GM18867 (cell line): ENCODE results near the gene CDH23.

Experiments
- ATAC-seq: cut with Tn5 transposase; IDR thresholded peaks from one replicate; pipeline ENCODE4 v1.9.1; 2021; ENCODE audit warnings: mild to moderate bottlenecking, moderate library complexity; ENCODE audit not compliant: unreplicated experiment

CDH23 gene

DNA sequence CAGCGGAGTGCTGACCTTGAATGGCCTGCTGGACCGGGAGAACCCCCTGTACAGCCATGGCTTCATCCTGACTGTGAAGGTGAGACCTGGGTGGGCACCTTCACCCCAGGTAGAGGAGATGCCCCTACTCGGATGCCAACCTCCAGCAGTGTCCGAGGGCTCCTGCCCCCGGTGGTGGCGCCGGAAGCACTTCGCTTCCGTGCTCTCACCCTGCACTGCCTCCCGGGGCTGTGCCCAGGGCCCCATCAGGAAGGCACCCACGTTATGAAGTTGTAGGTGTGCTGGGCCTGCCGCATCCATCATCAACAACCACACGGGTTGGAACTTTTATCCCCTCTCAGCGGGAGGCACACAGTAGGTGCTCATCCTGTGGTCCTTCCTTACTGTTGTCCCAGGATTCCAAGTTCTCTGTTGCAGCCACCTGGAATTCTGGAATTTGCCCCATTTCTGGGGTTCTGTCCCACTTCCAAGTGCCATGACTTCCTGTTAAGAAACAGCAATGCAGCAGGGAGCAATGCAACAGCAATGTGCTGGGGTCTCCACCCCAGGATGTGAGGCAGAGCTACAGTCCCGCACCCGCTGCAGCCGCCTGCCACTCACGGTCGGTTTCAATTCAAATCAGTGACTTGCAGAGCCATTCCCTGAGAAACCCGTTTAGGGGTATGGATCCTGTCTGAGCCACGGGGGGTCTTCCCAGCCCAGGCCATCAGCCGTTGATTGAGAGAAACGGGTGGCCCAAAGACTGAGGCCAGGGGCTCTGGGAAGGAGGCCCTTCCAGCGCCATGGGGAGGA is 219.0 kb downstream of the CDH23 start:
- no peak for ATAC-seq

DNA sequence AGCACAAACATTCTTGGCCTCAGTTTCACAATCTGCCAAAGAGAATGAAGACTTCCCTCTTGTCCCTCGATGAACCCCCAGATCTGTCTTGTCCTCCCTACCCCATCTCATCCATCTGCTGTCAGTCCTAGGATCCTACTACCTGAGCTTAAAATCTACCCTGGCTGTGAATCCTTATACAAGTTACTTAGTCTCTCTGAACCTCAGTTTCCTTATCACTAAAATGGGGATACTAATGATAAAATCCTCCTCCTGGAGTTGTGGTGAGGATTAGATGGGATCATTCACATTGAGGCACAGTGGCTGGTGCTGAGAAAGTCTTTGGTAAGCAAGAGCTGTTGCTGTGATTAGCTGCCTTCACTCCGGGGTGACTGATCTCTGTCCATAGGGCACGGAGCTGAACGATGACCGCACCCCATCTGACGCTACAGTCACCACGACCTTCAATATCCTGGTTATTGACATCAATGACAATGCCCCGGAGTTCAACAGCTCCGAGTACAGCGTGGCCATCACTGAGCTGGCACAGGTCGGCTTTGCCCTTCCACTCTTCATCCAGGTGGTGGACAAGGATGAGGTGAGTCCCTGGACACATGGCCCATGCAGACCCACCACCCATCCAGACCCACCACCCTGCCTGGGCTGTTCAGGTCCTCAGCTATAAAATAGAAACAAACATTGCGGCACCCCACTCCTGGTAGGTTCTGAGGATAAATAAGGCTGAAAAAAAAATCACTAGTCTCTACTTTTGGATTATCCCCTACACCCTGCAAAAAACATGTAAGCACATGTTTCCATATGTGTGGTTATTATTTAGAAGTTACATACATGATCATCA is 220.3 kb downstream of the CDH23 start:
- ATAC-seq: no peak

DNA sequence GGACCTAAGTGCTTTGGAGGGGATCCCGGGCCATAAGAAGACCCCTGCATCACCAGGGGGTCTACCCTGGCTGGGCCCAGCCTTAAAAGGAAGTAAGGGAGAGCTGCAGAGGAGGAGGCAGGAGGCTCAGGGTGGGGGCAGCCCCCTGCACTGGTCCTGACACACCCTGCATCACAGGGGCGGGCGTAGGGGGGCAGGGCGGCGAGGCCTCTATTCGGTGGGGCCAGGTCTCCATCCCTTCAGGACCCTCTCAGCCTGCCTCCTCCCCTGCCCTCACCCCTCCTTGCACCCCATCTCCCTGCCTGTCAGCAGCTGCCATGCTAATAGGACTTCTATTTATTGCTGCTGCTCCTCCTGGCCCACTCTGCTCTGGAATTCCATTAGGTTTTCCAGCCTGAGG is 221.5 kb downstream of the CDH23 start:
- ATAC-seq: no peak

DNA sequence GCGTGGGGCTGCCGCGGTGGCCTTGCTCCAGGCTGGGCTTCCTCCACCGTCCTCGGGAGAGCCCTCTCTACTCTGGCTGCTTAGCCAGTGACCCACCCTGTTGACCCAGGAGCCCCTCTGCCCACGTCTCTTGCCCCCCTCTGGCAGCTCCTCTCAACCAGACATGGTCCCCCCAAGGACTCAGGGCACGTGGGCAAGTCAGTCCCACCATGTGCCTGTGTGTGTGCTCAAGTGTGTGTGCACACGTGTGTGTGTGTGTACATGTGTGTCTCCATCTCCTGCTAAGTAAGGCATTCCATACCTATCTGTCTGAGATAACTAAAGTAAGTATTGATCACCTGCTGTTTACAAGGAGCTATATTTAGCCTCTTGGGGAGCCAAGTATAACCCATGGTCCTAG is 221.9 kb downstream of the CDH23 start:
- ATAC-seq: no peak

DNA sequence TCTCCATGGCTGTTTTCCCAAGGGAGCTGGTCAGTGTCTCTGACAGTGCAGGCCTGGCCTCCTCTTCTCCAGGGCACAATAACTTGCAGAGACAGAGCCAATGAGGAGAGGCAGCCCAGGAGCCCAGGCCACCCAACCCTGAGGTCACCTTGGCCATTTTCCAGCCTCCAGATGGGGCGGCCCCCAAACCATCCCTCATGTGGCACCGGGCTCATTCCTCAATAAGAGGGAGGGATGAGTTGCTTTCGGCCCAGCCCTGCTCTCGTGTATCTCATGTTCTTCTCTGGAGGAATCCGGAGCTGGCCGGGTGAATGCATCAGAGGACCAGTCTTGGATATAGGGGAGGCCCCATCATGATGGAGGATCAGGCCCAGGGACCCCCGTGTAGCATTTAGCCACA is 223.9 kb downstream of the CDH23 start:
- no peak for ATAC-seq

DNA sequence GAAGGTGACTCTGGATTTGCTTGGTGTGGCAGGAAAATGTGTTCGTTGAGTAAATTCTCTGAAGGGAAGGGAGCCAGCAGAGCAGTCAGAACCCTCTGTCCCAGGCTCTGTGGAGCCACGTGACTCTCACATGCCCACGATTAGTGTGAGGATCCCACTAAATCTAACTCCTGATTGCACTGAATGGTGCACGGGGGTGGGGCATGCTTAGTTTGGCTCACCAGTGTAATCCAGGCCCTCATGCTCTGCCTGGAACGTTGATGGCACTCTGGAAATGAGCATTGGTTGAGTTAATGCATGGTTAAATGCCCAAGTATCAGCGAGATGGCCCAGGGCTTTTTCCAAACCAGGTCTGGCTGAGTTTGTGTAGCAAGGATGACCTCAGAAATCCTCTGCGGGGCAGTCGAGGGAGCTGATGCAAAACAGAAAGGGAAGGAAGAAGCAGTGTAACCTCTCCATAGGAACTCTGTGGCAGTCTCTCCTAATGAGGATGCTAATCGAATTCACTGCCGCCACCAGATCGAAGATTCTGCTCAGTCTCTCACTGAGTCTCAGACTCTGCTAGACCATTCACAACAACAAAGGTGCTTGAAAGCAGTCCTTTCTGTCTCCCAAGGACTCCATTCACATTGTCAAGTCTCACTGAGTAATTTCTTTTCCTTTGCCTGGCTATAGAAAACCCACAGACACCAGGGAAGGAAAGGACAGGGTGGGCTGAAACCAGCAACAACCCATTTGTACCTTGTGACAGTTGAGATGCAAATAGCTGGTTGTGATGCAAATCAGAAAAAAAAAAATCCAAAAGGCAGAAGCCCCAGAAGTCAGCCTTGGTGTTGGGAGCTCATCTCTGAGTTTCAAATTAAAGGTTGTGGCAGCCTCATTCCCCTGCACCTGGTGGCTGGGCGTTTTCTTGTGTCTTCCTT is 224.8 kb downstream of the CDH23 start:
- ATAC-seq: no peak

DNA sequence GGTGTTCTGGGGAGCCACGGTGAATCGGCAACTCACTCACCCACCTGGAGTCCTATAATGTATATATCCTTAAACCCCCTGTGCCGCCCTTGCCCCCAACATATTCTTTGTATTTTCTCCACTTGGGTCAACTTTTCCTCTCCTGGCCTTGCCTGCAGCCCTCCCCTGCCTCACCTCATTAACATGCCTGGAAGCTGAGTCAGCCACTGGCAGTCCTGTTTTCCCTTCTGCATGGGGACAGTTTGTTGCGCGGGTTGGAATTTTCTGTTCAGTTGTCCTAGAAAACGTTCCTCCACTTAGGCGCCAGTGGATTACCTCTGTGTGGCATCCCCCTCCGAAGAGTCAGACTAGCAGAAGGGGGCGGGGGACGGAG is 225.4 kb downstream of the CDH23 start:
- ATAC-seq: no peak

DNA sequence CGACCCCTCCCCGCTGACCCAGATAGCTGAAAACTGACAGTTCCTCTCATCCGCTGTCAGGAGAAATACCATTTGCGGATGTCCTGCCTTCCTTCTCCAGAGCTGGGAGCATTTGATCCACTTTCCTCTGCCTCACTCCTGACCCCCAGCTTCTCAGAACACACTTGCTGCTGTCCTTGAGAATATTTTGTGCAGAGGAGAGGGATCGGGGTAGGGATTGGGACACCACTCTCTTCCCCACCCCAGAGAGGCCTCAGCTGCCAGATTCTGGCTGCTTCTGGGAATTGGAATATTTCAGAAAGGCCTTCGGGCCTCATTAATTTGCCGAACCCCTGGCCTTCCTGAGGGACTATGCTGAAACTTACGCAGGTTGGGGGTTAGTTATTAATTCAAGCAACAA is 225.9 kb downstream of the CDH23 start:
- ATAC-seq: no peak

DNA sequence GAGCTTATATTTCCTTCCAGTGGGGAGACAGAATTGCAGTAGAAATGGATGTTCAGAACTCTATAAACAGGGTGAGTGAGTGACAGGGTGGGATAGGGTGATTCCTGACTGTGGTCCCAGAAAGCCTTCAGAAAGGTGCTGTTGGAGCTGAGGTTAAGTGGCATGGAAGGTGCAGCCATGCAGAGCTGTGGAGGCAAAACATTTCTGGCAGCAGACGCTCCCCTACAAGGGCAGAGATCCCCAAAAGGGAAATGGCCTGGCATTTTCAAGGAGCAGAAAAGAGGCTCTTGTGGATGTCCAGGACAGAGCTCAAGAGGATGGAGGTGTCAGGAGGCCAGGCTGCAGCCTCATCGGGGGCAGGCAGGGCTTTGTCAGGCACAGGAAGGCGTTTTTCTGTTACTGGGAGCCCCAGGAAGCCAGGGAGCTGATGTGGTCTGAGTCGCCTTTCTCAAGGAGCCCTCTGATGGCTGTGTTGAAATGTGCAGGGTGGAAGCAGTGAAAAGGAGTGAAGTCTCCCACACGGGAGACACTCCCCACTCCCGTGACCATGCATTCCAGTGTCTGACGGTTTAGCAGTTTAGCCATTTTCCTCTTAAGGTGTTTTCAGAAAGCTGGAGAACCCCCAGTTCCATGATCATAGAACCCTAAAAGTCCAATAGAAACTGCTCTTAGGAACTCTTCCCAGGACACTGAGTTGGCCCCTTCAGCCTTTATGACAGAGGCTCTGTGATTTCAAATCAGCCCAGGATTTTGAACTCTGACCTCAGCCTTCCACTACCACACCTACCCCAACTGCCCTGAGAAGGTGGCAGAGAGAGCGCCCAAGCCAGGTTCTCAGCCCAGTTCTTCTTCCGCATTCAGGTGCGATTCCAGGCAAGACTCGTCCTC is 226.6 kb downstream of the CDH23 start:
- ATAC-seq: no peak

DNA sequence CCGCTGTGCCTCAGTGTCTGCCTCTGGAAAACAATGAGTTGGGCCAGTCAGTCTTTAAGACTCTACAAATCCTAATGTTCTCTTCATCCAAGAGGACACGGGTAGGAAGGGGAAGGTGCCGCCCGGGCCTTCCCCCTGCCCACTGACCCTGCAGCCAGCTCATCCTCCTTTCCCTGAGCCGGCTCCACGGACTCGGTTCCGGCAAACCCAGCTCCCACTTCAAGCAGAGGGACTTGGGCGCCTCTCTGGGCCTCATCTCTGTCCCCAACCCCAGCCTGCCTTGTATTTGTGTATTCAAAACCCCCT is 227.2 kb downstream of the CDH23 start:
- no peak for ATAC-seq

DNA sequence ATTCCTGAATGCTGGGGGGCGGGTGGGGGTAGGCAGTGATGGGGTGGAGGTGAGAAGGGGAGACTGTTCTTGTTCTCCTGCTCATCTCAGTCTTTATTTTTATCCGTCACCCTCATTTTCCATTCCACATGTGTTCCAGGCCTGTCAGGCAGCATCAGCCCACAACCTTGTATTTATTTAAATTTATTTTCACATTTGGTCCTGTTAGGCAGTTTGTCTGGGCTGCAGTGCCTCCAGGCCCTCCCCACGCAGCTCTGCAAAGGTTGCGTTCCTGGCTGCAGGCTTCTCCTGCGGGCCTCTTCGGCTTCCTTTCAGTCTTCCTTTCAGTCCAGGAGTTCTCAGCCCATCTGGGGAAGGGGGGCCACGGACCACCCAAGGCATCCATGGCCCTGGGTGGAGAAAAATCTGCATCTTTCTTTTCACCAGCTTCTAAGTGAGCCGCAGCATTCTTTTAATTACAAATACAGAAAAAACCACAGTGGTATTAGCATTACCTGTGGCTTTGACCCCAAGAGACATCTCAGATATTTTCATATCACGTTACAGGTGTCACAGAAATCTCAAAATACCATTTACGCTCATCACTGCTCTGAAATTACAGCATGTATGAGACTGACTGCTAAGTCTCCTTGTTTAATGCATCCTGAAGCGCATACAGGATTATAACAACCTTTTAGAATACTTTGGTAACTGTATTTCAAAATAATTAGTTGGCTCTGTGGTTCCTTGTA is 228.9 kb downstream of the CDH23 start:
- no peak for ATAC-seq

DNA sequence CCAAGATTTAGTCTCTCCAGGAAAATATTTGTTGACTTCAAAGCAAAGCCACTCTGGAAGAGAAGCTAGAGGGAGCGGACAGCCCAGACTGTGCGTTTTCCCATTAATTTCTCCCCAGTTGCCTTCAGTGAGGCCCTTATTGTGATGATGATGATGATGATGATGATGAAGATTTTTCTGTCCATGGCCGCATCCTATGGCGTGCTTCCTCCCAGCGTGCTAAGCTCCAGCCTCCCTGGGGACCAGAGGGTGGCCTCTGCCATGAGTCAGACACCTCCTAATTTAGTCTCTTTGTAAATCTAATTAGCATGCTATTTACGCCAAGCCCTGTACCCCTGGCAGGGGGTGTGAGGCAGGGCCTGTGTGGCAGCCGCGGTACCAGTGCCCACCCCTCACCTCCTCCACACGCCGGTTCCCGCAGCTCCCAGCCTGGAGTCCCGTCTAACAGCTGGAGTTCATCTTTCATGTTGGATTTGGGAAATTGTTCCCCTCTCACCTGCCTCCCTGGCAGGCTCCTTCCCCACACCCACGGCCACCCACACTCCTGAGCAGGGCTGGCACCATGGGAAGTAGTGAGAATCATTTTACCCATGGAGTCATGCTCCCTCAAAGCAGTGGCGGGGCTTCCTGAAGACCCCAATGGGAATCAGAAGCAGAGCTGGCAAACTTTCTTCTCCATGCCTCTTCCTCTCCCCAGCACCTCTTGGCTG is 230.7 kb downstream of the CDH23 start:
- ATAC-seq: no peak

DNA sequence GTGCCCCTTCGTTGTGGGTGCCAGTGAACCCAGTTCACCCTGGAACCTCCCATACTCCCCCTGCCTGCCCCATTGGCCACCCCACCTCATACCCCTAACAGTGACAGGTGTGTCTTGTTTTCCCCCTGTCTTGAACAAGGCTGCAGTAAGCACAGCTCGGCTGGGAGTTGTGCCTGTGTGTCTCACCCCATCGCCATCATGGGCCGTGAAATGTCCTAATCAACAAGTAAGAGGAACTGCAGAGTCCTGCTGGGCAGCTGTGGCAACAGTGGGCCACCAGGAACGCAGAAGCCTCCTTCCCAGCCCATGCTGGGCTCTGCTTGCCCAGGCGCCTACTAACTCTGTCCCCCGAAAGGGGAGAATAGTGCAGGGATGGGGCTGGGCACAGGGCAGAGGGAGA is 231.2 kb downstream of the CDH23 start:
- ATAC-seq: no peak

DNA sequence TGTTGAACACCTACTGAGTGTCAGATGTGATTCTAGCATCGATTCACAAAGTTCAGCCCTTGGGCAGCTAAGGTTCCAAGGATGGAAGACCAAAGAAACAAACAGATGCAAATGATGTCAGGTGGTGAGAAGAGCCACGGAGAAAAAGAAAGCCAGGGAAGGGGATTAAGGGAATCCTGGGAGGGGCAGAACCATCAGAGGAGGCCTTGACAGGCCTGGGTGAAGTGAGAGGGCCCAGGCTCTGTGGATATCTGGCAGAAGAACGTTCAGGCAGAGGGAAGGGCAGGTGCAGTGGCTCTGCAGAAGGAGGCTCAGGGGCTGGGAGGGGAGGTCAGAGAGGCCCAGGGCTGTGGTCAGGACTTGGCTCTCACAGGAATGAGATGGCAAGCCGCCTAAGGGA is 232.4 kb downstream of the CDH23 start:
- ATAC-seq: no peak

DNA sequence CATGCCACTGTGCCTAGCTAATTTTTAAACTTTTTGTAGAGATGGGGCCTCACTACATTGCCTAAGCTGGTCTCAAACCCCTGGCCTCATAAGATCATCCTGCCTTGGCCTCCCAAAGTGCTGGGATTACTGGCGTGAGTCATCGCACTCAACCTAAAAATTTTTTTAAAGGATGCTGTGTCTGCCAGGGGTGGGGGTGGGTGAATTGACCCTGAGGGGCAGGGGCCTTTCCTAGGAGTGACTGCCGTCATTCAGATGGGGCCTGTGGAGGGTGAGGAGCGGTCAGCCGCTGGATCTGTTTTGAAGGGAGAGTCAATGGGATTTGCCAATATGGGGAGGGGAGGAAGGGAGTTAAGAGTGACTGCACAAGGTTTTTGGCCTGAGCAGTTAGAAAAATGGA is 233.4 kb downstream of the CDH23 start:
- no peak for ATAC-seq

DNA sequence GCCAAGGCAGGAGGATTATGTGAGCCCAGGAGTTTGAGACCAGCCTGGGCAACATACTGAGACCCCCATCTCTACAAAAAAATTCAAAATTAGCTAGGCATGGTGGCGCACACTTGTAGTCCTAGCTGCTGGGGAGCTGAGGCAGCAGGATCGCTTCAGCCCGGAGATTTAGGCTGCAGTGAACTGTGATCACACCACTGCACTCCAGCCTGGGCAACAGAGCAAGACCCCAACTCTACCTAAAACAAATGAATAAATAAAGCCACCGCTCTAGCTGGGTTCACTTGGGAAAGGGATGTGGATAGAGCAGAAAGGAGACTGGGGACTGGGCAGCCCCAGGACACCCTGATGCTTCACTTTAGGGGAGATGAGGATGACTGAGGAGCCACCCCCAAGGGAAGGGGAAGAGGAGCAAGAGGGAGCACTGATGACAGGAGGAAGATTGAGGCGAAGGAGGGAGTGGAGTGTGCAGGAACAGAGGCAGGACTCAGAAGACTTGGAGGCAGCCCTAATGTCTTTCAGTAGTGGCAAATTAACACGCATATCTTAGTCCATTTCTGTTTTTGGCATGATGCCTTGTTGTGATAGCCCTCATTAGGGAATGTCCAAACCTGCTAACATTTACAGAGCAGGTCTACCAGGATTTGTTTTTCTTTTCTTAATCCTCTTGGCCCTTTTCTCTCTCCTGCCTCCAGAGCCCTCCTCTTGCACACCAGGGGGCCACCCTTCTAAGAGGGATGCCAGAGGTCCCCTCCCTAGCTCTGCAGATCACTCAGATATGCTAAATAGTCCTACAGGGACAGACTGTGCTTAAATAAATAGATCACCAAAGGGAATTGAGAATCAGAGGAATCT is 234.5 kb downstream of the CDH23 start:
- ATAC-seq: no peak

DNA sequence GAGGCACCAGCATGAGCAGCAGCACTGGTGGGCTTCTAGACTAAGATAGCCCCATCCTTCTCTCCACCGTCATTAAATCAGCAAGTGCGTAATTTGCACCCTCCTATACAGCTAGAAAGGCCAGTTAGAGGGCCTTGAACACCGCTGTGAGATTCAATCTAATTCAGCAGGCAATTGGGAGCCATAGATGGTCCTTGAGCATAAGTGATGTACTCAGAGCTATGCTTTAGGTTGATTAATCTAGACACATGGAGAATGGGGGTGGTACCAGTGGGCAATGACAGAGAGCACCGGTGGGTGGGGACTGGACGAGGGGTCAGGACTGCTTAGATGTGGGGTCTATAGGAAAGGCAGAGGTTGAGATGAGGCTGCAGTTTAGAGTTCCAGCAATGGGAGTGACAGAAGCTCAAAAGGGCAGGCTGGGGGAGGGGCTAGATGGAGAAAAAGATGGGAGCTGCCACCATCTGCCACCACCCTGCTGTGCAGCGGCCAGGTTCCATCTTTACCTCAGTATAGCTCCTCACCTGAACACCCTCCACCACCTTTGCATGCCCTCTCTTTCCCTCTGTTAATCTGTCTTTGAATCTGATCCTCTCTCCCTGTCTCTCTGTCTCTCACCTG is 235.6 kb downstream of the CDH23 start:
- no peak for ATAC-seq
